Prostate gland (tissue), 2 donors: ENCODE measurements around the gene SMIM31. TPM values are rescaled to one million over a fixed set of nuclear protein-coding genes. Genes with fewer than 3 reads are reported as not detected.

Experiments
- DNase-seq: peaks from one replicate; pipeline ENCODE4 v3.0.0-alpha.2; 2019; ENCODE audit warnings: low spot score
- H3K27ac ChIP-seq, 2 donors: fragments of 200-600 bp; sonication (generic); 2 replicates each; pipeline ENCODE4 v1.5.1; 2017 to 2019
- H3K27me3 ChIP-seq: fragments of 200-600 bp; sonication (generic); replicated peaks from 2 replicates; pipeline ENCODE4 v1.5.1; 2019; ENCODE audit not compliant: insufficient read depth
- H3K36me3 ChIP-seq, 2 donors: fragments of 200-600 bp; sonication (generic); 1 replicate in 1 of 2; 2 replicates in 1 of 2; pipeline versions ENCODE4 v1.5.1 to v1.8.1; 2017 to 2019
- H3K4me1 ChIP-seq: fragments of 200-600 bp; sonication (generic); replicated peaks from 2 replicates; pipeline ENCODE4 v1.5.1; 2019
- H3K4me3 ChIP-seq, 2 donors: fragments of 200-600 bp; sonication (generic); 2 replicates each; pipeline ENCODE4 v1.5.1; 2017 to 2019
- H3K9me3 ChIP-seq: fragments of 200-600 bp; sonication (generic); 2 replicates; pipeline ENCODE4 v1.5.1; 2017
- CTCF ChIP-seq, 4 experiments: fragments of 200-600 bp in 2 of 4; fragments of 450-650 bp in 2 of 4; sonication (generic) in 2 of 4; IDR thresholded peaks; 1 replicate in 3 of 4; 2 replicates in 1 of 4; pipeline ENCODE4 v1.5.1; 2016 to 2019; ENCODE audit warnings: antibody characterized with exemption in 4 of 4, mild to moderate bottlenecking in 2 of 4, moderate library complexity in 2 of 4
- POLR2A ChIP-seq: fragments of 450-650 bp; IDR thresholded peaks from one replicate; pipeline ENCODE4 v1.6.1; 2016; ENCODE audit warnings: antibody characterized with exemption, mild to moderate bottlenecking
- POLR2AphosphoS5 ChIP-seq: sonication (generic); formaldehyde crosslinking; IDR thresholded peaks from one replicate; pipeline ENCODE4 v1.6.1; 2017; ENCODE audit warnings: antibody characterized with exemption
- WGBS: methylation state at CpG from one replicate; pipeline ENCODE4 v1.1.5; 2018; 5-methylcytosine and 5-hydroxymethylcytosine counted together
- intact Hi-C: fragments of 100-400 bp; cut with DNase I; formaldehyde crosslinking; loops from one replicate; pipeline ENCODE4 v1.14.2; 2022
- small RNA-seq, 2 donors: library from RNA; depleted of rRNA; stranded (forward); fragments of <200 nt; gene quantifications; one replicate each; pipeline ENCODE3, GENCODE V24; 2016
- total RNA-seq, 2 donors: library from RNA; depleted of rRNA; stranded (reverse); fragments of >200 nt; gene quantifications; one replicate each; pipeline ENCODE4 v1.1.0, GENCODE V29; 2016

Gene SMIM31
- total RNA-seq, 2 donors from 2014 or later: 0.96 to 1.8 TPM

DNA sequence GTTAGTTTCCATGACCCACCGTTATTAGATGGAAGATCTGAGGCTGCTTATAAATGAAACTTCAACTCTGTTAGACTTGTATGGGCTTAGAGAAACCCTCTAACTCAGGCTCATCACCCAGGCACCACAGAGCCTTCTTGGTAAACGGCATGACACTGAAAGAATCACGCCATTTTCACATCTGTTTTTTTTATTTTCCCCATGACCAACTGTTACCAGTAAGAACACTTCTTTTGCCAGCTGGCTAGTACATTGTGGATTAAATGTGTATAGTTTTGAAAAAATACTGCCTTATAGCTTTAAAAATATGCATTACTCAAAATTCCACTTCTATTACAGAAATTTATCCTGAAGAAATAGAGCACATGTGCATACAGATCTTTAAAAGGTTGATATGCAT is 75.0 kb downstream of the SMIM31 start:
- 79% methylated on average over 3 of the region's 3 CpGs for WGBS
- TF ChIP-seq CTCF (IDR thresholded peaks at IDR 0.05) (no peak), POLR2A (no peak), POLR2AphosphoS5 (no peak)
- intact Hi-C loops: no loop called here
- H3K36me3 ChIP-seq: no peaks in the 10 kb centered on the region
- H3K27ac ChIP-seq: no peak overlapping the region
- DNase-seq: no peak
- no peak overlapping the region for H3K4me3 ChIP-seq
- no peaks in the 10 kb centered on the region for H3K9me3 ChIP-seq
- no peaks in the 10 kb centered on the region for H3K27me3 ChIP-seq
- no peaks in the 10 kb centered on the region for H3K4me1 ChIP-seq

DNA sequence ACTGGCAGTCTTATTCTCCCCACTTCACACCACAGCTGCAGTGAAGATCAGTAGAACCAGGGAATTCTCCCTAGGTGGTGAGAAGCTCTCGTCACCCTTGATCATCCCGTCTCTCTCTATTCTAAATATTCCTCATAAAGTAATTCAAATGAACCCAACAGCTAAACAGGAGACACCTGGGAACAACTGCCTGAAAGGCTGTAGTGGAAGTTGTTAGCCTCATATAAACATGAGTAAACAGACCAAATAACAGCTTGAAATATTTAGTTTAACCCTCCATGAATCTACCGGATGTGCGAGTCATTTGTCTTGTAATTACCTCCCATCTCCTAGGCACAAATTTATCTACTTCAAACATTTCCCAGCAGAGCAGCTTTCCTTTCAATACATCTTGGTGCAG is 92.6 kb downstream of the SMIM31 start:
- intact Hi-C loops: no loop called here
- no peak overlapping the region for H3K27ac ChIP-seq
- no peak overlapping the region for H3K4me3 ChIP-seq
- TF ChIP-seq CTCF (IDR thresholded peaks at IDR 0.05) (no peak), POLR2AphosphoS5 (no peak)
- H3K4me1 ChIP-seq: no peaks in the 10 kb centered on the region
- WGBS: 28% methylated on average over 4 of the region's 4 CpGs
- no peaks in the 10 kb centered on the region for H3K27me3 ChIP-seq
- no peaks in the 10 kb centered on the region for H3K9me3 ChIP-seq
- H3K36me3 ChIP-seq: no peaks in the 10 kb centered on the region
- DNase-seq: no peak

GRCh38 chr4:164847016-164847415 is 93.1 kb downstream of the SMIM31 start:
- TF ChIP-seq POLR2A: no peak
- no peak for TF ChIP-seq POLR2AphosphoS5
- no peak for TF ChIP-seq CTCF (IDR thresholded peaks at IDR 0.05)
- no peaks in the 10 kb centered on the region for H3K27me3 ChIP-seq
- no peak for DNase-seq
- WGBS: 52% methylated on average over 3 of the region's 3 CpGs
- no peaks in the 10 kb centered on the region for H3K4me1 ChIP-seq
- no peaks in the 10 kb centered on the region for H3K36me3 ChIP-seq
- no peak overlapping the region for H3K4me3 ChIP-seq
- no peak overlapping the region for H3K27ac ChIP-seq
- intact Hi-C loops: no loop called here
- H3K9me3 ChIP-seq: no peaks in the 10 kb centered on the region

GRCh38 chr4:164847967-164848649 is 94.2 kb downstream of the SMIM31 start:
- 56% methylated on average over 2 of the region's 2 CpGs for WGBS
- Histone ChIP-seq H3K9me3 (no peaks in the 10 kb centered on the region), H3K27me3 (no peaks in the 10 kb centered on the region), H3K36me3 (no peaks in the 10 kb centered on the region), H3K4me3 (no peak overlapping the region), H3K27ac (no peak overlapping the region), H3K4me1 (no peaks in the 10 kb centered on the region)
- TF ChIP-seq CTCF (IDR thresholded peaks at IDR 0.05) (no peak), POLR2AphosphoS5 (no peak), POLR2A (no peak)
- no peak for DNase-seq
- intact Hi-C loops: no loop called here

Small RNA genes within 50 kb of the gene (small RNA-seq; reads per million reads assigned to genes)
- 0 reads per million in 2 donors for gene RNU6-668P

Other genes starting within 250 kb of the SMIM31 start
- 10 to 100 TPM in 1 of 2 donors, 1 to 10 TPM in 1; 1.4 to 13.1 TPM for gene APELA, start 123.0 kb downstream of the SMIM31 start, total RNA-seq
- gene TRIM61, start 223.5 kb downstream of the SMIM31 start, total RNA-seq: 1 to 10 TPM in 1 of 2 donors, under 1 TPM in 1; 0.23 to 1.3 TPM